HepG2 (cell line): ENCODE data around the gene MTMR4. TPM values are rescaled to one million over a fixed set of nuclear protein-coding genes. Genes with fewer than 3 reads are reported as not detected.

Source experiments
- CEBPB ChIP-seq: IDR thresholded peaks from 2 replicates; pipeline ENCODE4 v1.6.1; 2011; ENCODE audit warnings: low read depth, low read length, improper control_type of control experiment, borderline replicate concordance
- CREM ChIP-seq, 2 experiments: sonication (generic) in 1 of 2; formaldehyde crosslinking in 1 of 2; IDR thresholded peaks; 2 replicates each; pipeline versions ENCODE4 v1.4.0 to v1.6.1; 2016 to 2020; ENCODE audit warnings: antibody characterized with exemption in 1 of 2, mild to moderate bottlenecking in 1 of 2, missing genetic modification reagents in 1 of 2
- GABPB1 ChIP-seq: IDR thresholded peaks from 2 replicates; pipeline ENCODE4 v1.6.1; 2016; ENCODE audit warnings: mild to moderate bottlenecking, missing genetic modification reagents, moderate library complexity, missing compliant biosample characterization
- KMT2B ChIP-seq: IDR thresholded peaks from 2 replicates; pipeline ENCODE4 v1.6.1; 2016; ENCODE audit warnings: missing genetic modification reagents, missing compliant biosample characterization
- MAFG ChIP-seq: sonication (generic); formaldehyde crosslinking; IDR thresholded peaks from 2 replicates; pipeline ENCODE4 v1.5.1; 2020; ENCODE audit warnings: mild to moderate bottlenecking, missing genetic modification reagents
- NCOA5 ChIP-seq: sonication (generic); formaldehyde crosslinking; IDR thresholded peaks from 2 replicates; pipeline ENCODE4 v1.4.0; 2020; ENCODE audit warnings: missing genetic modification reagents
- NFKB2 ChIP-seq: sonication (generic); formaldehyde crosslinking; IDR thresholded peaks from 2 replicates; pipeline ENCODE4 v1.4.0; 2020; ENCODE audit warnings: missing genetic modification reagents, borderline replicate concordance
- ZNF143 ChIP-seq: sonication (generic); formaldehyde crosslinking; IDR thresholded peaks from 2 replicates; pipeline ENCODE4 v1.4.0; 2020; ENCODE audit warnings: missing genetic modification reagents
- ZNF225 ChIP-seq: sonication (generic); formaldehyde crosslinking; IDR thresholded peaks from 2 replicates; pipeline ENCODE4 v1.4.0; 2020; ENCODE audit warnings: mild to moderate bottlenecking, missing genetic modification reagents
- ZNF235 ChIP-seq: sonication (generic); formaldehyde crosslinking; IDR thresholded peaks from 2 replicates; pipeline ENCODE4 v1.8.1; 2023; ENCODE audit warnings: mild to moderate bottlenecking, missing genetic modification reagents, borderline replicate concordance
- ZNF274 ChIP-seq: sonication (generic); formaldehyde crosslinking; IDR thresholded peaks from 2 replicates; pipeline ENCODE4 v1.5.1; 2020; ENCODE audit warnings: mild to moderate bottlenecking, missing genetic modification reagents
- ZNF292 ChIP-seq: sonication (generic); formaldehyde crosslinking; IDR thresholded peaks from 2 replicates; pipeline ENCODE4 v1.8.1; 2022; ENCODE audit warnings: mild to moderate bottlenecking, low read depth, missing genetic modification reagents, borderline replicate concordance
- ZNF549 ChIP-seq: sonication (generic); formaldehyde crosslinking; IDR thresholded peaks from 2 replicates; pipeline ENCODE4 v1.5.0; 2020; ENCODE audit warnings: missing genetic modification reagents
- ZNF550 ChIP-seq: sonication (generic); formaldehyde crosslinking; IDR thresholded peaks from 2 replicates; pipeline ENCODE4 v1.4.0; 2020; ENCODE audit warnings: mild to moderate bottlenecking, missing genetic modification reagents, borderline replicate concordance
- ZNF597 ChIP-seq: sonication (generic); formaldehyde crosslinking; IDR thresholded peaks from 2 replicates; pipeline ENCODE4 v1.5.0; 2020; ENCODE audit warnings: missing genetic modification reagents
- ZNF775 ChIP-seq: sonication (generic); formaldehyde crosslinking; IDR thresholded peaks from 2 replicates; pipeline ENCODE4 v1.4.0; 2020; ENCODE audit warnings: missing genetic modification reagents, mild to moderate bottlenecking, moderate library complexity, borderline replicate concordance
- ZNF788 ChIP-seq: sonication (generic); formaldehyde crosslinking; IDR thresholded peaks from 2 replicates; pipeline ENCODE4 v1.5.0; 2020; ENCODE audit warnings: mild to moderate bottlenecking, missing genetic modification reagents, borderline replicate concordance
- ZNF839 ChIP-seq: sonication (generic); formaldehyde crosslinking; IDR thresholded peaks from 2 replicates; pipeline ENCODE4 v1.4.0; 2020; ENCODE audit warnings: missing genetic modification reagents, mild to moderate bottlenecking, borderline replicate concordance
- polyA plus RNA-seq, 8 experiments: library from polyadenylated mRNA; depleted of rRNA in 3 of 8; stranded (reverse) in 7 of 8; unstranded in 1 of 8; fragments of >200 nt; fragmentation: Illumina TruSeq in 4 of 8; extraction: Trizol in 4 of 8; gene quantifications; 2 replicates each; pipeline versions ENCODE4 v1.2.1 to v1.2.3, GENCODE V29; 2011 to 2016; ENCODE audit warnings: low read depth in 4 of 8, missing spikeins in 1 of 8, mixed read lengths in 1 of 8; ENCODE audit not compliant: insufficient read depth in 1 of 8
- total RNA-seq, 5 experiments: library from RNA; depleted of rRNA; stranded (reverse); fragments of >200 nt; fragmentation: Illumina TruSeq; extraction: Trizol; gene quantifications; 2 replicates each; pipeline ENCODE4 v1.2.3, GENCODE V29; 2016; ENCODE audit warnings: low read depth in 1 of 5
- TF ChIP-seq, protein P1 (sequence below): sonication (generic); formaldehyde crosslinking; IDR thresholded peaks from 2 replicates; pipeline ENCODE4 v1.8.1; 2022; ENCODE audit warnings: low read depth, mild to moderate bottlenecking, missing genetic modification reagents
- TF ChIP-seq, protein P2 (sequence below): sonication (generic); formaldehyde crosslinking; IDR thresholded peaks from 2 replicates; pipeline ENCODE4 v1.4.0; 2020; ENCODE audit warnings: missing genetic modification reagents, mild to moderate bottlenecking, borderline replicate concordance
- TF ChIP-seq, protein P3 (sequence below): sonication (generic); formaldehyde crosslinking; IDR thresholded peaks from 2 replicates; pipeline ENCODE4 v1.8.0; 2023; ENCODE audit warnings: mild to moderate bottlenecking, missing genetic modification reagents

The MTMR4 gene
- total and polyA plus RNA-seq, 2 of the 13 experiments (the other 11 are each of a cell fraction or from before 2014, with no cell fraction given): 62.5 to 65.1 TPM

GRCh38 chr17:58517378-58517927, 3.0 kb upstream of the MTMR4 start (continued):
- TF ChIP-seq ZNF143 (CRISPR knock-in tag): no peak
- no peak for TF ChIP-seq ZNF839
- no peak for TF ChIP-seq ZNF550 (CRISPR knock-in tag)
- TF ChIP-seq, protein P1, sequence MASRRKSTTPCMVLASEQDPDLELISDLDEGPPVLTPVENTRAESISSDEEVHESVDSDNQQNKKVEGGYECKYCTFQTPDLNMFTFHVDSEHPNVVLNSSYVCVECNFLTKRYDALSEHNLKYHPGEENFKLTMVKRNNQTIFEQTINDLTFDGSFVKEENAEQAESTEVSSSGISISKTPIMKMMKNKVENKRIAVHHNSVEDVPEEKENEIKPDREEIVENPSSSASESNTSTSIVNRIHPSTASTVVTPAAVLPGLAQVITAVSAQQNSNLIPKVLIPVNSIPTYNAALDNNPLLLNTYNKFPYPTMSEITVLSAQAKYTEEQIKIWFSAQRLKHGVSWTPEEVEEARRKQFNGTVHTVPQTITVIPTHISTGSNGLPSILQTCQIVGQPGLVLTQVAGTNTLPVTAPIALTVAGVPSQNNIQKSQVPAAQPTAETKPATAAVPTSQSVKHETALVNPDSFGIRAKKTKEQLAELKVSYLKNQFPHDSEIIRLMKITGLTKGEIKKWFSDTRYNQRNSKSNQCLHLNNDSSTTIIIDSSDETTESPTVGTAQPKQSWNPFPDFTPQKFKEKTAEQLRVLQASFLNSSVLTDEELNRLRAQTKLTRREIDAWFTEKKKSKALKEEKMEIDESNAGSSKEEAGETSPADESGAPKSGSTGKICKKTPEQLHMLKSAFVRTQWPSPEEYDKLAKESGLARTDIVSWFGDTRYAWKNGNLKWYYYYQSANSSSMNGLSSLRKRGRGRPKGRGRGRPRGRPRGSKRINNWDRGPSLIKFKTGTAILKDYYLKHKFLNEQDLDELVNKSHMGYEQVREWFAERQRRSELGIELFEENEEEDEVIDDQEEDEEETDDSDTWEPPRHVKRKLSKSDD (CRISPR knock-in tag): no peak
- no peak for TF ChIP-seq NCOA5 (CRISPR knock-in tag)
- peak; percentile 66; the same call in 1 of the 2 replicates for TF ChIP-seq NFKB2 (CRISPR knock-in tag)
- no peak for TF ChIP-seq ZNF775 (CRISPR knock-in tag)
- TF ChIP-seq MAFG (CRISPR knock-in tag): no peak
- no peak for TF ChIP-seq CREM (IDR thresholded peaks at IDR 0.05)
- TF ChIP-seq CREM (CRISPR knock-in tag; IDR thresholded peaks at IDR 0.05): no peak
- TF ChIP-seq, protein P2, sequence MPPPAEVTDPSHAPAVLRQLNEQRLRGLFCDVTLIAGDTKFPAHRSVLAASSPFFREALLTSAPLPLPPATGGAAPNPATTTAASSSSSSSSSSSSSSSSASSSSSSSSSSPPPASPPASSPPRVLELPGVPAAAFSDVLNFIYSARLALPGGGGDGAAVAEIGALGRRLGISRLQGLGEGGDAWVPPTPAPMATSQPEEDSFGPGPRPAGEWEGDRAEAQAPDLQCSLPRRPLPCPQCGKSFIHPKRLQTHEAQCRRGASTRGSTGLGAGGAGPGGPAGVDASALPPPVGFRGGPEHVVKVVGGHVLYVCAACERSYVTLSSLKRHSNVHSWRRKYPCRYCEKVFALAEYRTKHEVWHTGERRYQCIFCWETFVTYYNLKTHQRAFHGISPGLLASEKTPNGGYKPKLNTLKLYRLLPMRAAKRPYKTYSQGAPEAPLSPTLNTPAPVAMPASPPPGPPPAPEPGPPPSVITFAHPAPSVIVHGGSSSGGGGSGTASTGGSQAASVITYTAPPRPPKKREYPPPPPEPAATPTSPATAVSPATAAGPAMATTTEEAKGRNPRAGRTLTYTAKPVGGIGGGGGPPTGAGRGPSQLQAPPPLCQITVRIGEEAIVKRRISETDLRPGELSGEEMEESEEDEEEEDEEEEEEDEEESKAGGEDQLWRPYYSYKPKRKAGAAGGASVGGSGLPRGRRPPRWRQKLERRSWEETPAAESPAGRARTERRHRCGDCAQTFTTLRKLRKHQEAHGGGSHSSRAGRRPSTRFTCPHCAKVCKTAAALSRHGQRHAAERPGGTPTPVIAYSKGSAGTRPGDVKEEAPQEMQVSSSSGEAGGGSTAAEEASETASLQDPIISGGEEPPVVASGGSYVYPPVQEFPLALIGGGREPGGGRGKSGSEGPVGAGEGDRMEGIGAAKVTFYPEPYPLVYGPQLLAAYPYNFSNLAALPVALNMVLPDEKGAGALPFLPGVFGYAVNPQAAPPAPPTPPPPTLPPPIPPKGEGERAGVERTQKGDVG (CRISPR knock-in tag): no peak
- TF ChIP-seq ZNF274 (CRISPR knock-in tag): peak; percentile 48; the same call in 1 of the 2 replicates
- TF ChIP-seq ZNF549 (CRISPR knock-in tag): no peak
- TF ChIP-seq ZNF225 (CRISPR knock-in tag): peak; percentile 46; the same call in 1 of the 2 replicates
- no peak for TF ChIP-seq CEBPB
- TF ChIP-seq ZNF788 (CRISPR knock-in tag): no peak; the same call in 1 of the 2 replicates
- peak; percentile 27; the same call in 1 of the 2 replicates for TF ChIP-seq KMT2B (CRISPR knock-in tag)
- no peak for TF ChIP-seq GABPB1 (CRISPR knock-in tag)
- TF ChIP-seq ZNF597 (CRISPR knock-in tag): no peak
- TF ChIP-seq ZNF235 (CRISPR knock-in tag): peak; percentile 92; the same call in 1 of the 2 replicates
- TF ChIP-seq ZNF292 (CRISPR knock-in tag): peak; percentile 22; the same call in 1 of the 2 replicates
- TF ChIP-seq, protein P3, sequence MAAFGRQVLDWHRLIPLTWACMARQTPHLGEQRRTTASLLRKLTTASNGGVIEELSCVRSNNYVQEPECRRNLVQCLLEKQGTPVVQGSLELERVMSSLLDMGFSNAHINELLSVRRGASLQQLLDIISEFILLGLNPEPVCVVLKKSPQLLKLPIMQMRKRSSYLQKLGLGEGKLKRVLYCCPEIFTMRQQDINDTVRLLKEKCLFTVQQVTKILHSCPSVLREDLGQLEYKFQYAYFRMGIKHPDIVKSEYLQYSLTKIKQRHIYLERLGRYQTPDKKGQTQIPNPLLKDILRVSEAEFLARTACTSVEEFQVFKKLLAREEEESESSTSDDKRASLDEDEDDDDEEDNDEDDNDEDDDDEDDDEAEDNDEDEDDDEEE (CRISPR knock-in tag): 0 out of 2 replicates have a peak, but pooled peaks have one; percentile 26
